ENCODE data around the gene SHKBP1. TPM values are rescaled to one million over a fixed set of nuclear protein-coding genes. Genes with fewer than 3 reads are reported as not detected.

Gene SHKBP1
- total and polyA plus RNA-seq, 2 donors from 2014 or later = 69.6 to 91.3 TPM

DNA sequence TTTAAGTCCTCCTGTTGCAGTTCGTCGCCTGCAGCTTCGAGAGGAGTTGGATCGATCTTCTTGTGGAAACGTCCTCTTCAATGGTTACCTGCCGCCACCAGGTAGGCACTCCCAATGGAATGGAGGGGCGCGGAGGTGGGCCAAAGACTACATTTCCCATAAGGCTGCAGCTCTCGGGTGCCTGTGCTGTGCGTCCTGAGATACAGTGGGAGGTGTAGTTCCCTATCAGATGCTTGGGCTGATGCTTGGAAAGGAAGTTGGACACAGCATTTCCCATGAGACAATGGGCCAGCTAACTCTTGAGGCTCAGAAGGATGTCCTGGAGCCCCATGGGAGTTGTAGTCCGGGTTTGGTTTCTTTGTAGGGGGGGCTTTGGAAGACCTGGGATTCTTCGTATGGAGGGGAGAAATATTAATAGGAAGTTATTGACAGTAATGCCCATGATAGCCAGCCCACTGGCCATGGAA, 1.8 kb downstream of the SHKBP1 start:
- no peaks in the 10 kb centered on the region for H3K9me3 ChIP-seq (ENCODE audit: control insufficient read depth in 2 of 3, insufficient read depth in 1 of 3, low read length in 3 of 3)
- DNase-seq (peak in 3 of 5 donors; percentile 38 to 58 (median 52)), FAIRE-seq (no peak)
- H3K4me1 ChIP-seq (ENCODE audit: control insufficient read depth in 2 of 3, insufficient read depth in 2 of 3, low read depth in 1 of 3, low read length in 3 of 3) = peaks cover 0 to 9% (median 0%) of the 10 kb centered on the region in 3 donors
- H3K9ac ChIP-seq (ENCODE audit: low read length in 3 of 3) = no peak overlapping the region
- H3K27ac ChIP-seq (ENCODE audit: low read depth in 2 of 2, low read length in 2 of 2) = no peak overlapping the region
- H3K36me3 ChIP-seq (ENCODE audit: control insufficient read depth in 2 of 3, insufficient read depth in 3 of 3, low read length in 3 of 3) = peaks cover 0 to 13% (median 6%) of the 10 kb centered on the region in 3 donors
- intact Hi-C loops (cut with DNase I) = no loop called here
- H3K27me3 ChIP-seq (ENCODE audit: control insufficient read depth, insufficient read depth, low read length) = no peaks in the 10 kb centered on the region
- TF ChIP-seq, protein P1, sequence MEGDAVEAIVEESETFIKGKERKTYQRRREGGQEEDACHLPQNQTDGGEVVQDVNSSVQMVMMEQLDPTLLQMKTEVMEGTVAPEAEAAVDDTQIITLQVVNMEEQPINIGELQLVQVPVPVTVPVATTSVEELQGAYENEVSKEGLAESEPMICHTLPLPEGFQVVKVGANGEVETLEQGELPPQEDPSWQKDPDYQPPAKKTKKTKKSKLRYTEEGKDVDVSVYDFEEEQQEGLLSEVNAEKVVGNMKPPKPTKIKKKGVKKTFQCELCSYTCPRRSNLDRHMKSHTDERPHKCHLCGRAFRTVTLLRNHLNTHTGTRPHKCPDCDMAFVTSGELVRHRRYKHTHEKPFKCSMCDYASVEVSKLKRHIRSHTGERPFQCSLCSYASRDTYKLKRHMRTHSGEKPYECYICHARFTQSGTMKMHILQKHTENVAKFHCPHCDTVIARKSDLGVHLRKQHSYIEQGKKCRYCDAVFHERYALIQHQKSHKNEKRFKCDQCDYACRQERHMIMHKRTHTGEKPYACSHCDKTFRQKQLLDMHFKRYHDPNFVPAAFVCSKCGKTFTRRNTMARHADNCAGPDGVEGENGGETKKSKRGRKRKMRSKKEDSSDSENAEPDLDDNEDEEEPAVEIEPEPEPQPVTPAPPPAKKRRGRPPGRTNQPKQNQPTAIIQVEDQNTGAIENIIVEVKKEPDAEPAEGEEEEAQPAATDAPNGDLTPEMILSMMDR (IDR thresholded peaks at IDR 0.05; ENCODE audit: borderline replicate concordance, extremely low read depth, insufficient read depth) = no peak
- no peak overlapping the region for H3K4me3 ChIP-seq (ENCODE audit: low read length in 3 of 3)

DNA sequence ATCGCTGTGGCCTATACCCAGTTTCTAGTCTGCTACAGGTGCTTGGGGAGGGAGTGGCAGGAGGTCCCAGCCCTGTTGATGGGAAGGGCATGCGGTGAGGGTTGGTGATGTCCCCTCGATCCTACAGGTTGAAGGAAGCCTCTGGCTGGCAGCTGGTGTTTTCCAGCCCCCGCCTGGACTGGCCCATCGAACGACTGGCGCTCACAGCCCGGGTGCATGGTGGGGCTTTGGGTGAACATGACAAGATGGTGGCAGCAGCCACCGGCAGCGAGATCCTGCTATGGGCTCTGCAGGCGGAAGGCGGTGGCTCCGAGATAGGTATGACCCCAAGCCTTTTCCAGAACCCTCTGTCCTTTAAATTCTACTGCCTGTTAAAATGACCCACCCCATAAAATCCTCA, 3.9 kb downstream of the SHKBP1 start:
- intact Hi-C loops (cut with DNase I) = no loop called here
- Histone ChIP-seq H3K27me3 (ENCODE audit: control insufficient read depth, insufficient read depth, low read length) (no peaks in the 10 kb centered on the region), H3K9me3 (ENCODE audit: control insufficient read depth in 2 of 3, insufficient read depth in 1 of 3, low read length in 3 of 3) (no peaks in the 10 kb centered on the region), H3K9ac (ENCODE audit: low read length in 3 of 3) (no peak overlapping the region), H3K4me1 (ENCODE audit: control insufficient read depth in 2 of 3, insufficient read depth in 2 of 3, low read depth in 1 of 3, low read length in 3 of 3) (peaks cover 0 to 9% (median 0%) of the 10 kb centered on the region in 3 donors), H3K4me3 (ENCODE audit: low read length in 3 of 3) (no peak overlapping the region), H3K36me3 (ENCODE audit: control insufficient read depth in 2 of 3, insufficient read depth in 3 of 3, low read length in 3 of 3) (peaks cover 0 to 13% (median 8%) of the 10 kb centered on the region in 3 donors), H3K27ac (ENCODE audit: low read depth in 2 of 2, low read length in 2 of 2) (no peak overlapping the region)
- FAIRE-seq (no peak), DNase-seq (no peak)
- TF ChIP-seq, protein P1 (IDR thresholded peaks at IDR 0.05; ENCODE audit: borderline replicate concordance, extremely low read depth, insufficient read depth) = no peak

DNA sequence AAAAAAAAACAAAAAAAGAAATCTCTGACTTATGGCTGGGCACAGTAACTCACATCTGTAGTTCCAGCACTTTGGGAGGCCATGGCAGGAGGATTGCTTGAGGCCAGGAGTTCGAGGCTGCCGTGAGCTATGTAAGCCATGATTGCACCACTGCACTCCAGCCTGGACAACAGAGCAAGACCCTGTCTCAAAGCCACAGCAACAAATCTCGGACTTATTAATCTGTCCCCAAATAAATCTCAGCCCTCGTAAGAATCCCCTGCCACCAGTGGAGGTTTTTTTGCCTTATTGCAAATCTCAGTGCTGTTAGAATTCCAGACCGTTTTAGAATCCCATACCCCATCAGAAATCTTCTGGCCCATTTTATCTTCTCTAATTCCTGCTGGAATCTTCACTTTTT, 4.9 kb downstream of the SHKBP1 start:
- Histone ChIP-seq H3K36me3 (ENCODE audit: control insufficient read depth in 2 of 3, insufficient read depth in 3 of 3, low read length in 3 of 3) (peaks cover 0 to 13% (median 8%) of the 10 kb centered on the region in 3 donors), H3K27ac (ENCODE audit: low read depth in 2 of 2, low read length in 2 of 2) (no peak overlapping the region), H3K4me3 (ENCODE audit: low read length in 3 of 3) (no peak overlapping the region), H3K9me3 (ENCODE audit: control insufficient read depth in 2 of 3, insufficient read depth in 1 of 3, low read length in 3 of 3) (no peaks in the 10 kb centered on the region), H3K9ac (ENCODE audit: low read length in 3 of 3) (no peak overlapping the region), H3K27me3 (ENCODE audit: control insufficient read depth, insufficient read depth, low read length) (no peaks in the 10 kb centered on the region), H3K4me1 (ENCODE audit: control insufficient read depth in 2 of 3, insufficient read depth in 2 of 3, low read depth in 1 of 3, low read length in 3 of 3) (peaks cover 0 to 8% (median 0%) of the 10 kb centered on the region in 3 donors)
- DNase-seq (no peak), FAIRE-seq (no peak)
- intact Hi-C loops (cut with DNase I) = no loop called here
- TF ChIP-seq, protein P1 (IDR thresholded peaks at IDR 0.05; ENCODE audit: borderline replicate concordance, extremely low read depth, insufficient read depth) = no peak

DNA sequence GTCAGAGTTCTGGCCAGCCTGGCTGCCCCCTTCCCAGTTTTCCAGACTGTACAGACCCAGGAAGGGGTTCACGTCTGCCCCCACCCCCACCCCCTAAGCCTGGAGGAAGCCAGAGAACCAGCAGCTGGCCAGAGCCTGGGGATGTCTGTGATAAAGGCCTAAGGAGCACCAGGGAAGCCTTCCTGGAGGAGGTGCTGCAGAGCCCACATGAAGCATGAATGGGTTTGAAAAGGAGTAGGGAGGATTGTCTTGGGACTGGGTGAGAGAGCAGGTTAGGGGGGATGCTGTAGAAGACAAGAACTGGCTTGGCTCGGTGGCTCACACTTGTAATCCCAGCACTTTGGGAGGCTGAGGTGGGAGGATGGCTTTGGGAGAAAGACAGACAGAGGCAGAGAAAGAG, 5.8 kb downstream of the SHKBP1 start:
- peaks cover 0 to 3% (median 0%) of the 10 kb centered on the region in 3 donors for H3K4me1 ChIP-seq (ENCODE audit: control insufficient read depth in 2 of 3, insufficient read depth in 2 of 3, low read depth in 1 of 3, low read length in 3 of 3)
- TF ChIP-seq, protein P1 (IDR thresholded peaks at IDR 0.05; ENCODE audit: borderline replicate concordance, extremely low read depth, insufficient read depth) = no peak
- no peak for DNase-seq
- H3K9ac ChIP-seq (ENCODE audit: low read length in 3 of 3) = no peak overlapping the region
- H3K27ac ChIP-seq (ENCODE audit: low read depth in 2 of 2, low read length in 2 of 2) = no peak overlapping the region
- intact Hi-C loops (cut with DNase I) = no loop called here
- H3K9me3 ChIP-seq (ENCODE audit: control insufficient read depth in 2 of 3, insufficient read depth in 1 of 3, low read length in 3 of 3) = no peaks in the 10 kb centered on the region
- H3K36me3 ChIP-seq (ENCODE audit: control insufficient read depth in 2 of 3, insufficient read depth in 3 of 3, low read length in 3 of 3) = peaks cover 0 to 13% (median 8%) of the 10 kb centered on the region in 3 donors
- H3K4me3 ChIP-seq (ENCODE audit: low read length in 3 of 3) = no peak overlapping the region
- no peaks in the 10 kb centered on the region for H3K27me3 ChIP-seq (ENCODE audit: control insufficient read depth, insufficient read depth, low read length)
- FAIRE-seq = no peak

All from kidney (tissue), 14 donors.